Hepatocyte (in vitro differentiated cells): ENCODE results near the gene CHST15.

Experiments used
- EZH2 ChIP-seq: fragments of 200-600 bp; sonication (generic); IDR thresholded peaks from 2 replicates; pipeline ENCODE4 v1.6.1; 2016; ENCODE audit warnings: antibody characterized with exemption, mild to moderate bottlenecking, borderline replicate concordance
- EZH2phosphoT487 ChIP-seq: fragments of 200-600 bp; sonication (generic); IDR thresholded peaks from one replicate; pipeline ENCODE4 v1.6.1; 2018; ENCODE audit warnings: antibody characterized with exemption, mild to moderate bottlenecking, low read depth, moderate library complexity; ENCODE audit not compliant: unreplicated experiment, severe bottlenecking
- TF ChIP-seq, protein P1 (sequence below): fragments of 200-600 bp; sonication (generic); IDR thresholded peaks from 2 replicates; pipeline ENCODE4 v1.5.1; 2016; ENCODE audit warnings: antibody characterized with exemption, mild to moderate bottlenecking; ENCODE audit not compliant: poor library complexity

- TF ChIP-seq, protein P1, sequence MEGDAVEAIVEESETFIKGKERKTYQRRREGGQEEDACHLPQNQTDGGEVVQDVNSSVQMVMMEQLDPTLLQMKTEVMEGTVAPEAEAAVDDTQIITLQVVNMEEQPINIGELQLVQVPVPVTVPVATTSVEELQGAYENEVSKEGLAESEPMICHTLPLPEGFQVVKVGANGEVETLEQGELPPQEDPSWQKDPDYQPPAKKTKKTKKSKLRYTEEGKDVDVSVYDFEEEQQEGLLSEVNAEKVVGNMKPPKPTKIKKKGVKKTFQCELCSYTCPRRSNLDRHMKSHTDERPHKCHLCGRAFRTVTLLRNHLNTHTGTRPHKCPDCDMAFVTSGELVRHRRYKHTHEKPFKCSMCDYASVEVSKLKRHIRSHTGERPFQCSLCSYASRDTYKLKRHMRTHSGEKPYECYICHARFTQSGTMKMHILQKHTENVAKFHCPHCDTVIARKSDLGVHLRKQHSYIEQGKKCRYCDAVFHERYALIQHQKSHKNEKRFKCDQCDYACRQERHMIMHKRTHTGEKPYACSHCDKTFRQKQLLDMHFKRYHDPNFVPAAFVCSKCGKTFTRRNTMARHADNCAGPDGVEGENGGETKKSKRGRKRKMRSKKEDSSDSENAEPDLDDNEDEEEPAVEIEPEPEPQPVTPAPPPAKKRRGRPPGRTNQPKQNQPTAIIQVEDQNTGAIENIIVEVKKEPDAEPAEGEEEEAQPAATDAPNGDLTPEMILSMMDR, result no peak
- TF ChIP-seq EZH2 (no peak), EZH2phosphoT487 (no peak)
Observed at GRCh38 chr10:124094419-124094785, 1.0 kb upstream of the CHST15 start.
